ENCODE results near the gene PATJ. TPM values are rescaled to one million over a fixed set of nuclear protein-coding genes. Genes with fewer than 3 reads are reported as not detected.

Gene PATJ
- polyA plus RNA-seq, 1 donor from 2014 or later = 7.8 TPM

- Histone ChIP-seq H4K20me1 (ENCODE audit: insufficient read depth) (no peaks in the 10 kb centered on the region), H3K9me3 (ENCODE audit: low read length) (no peaks in the 10 kb centered on the region), H3K27ac (ENCODE audit: low read length) (no peak overlapping the region), H3K4me2 (ENCODE audit: low read length) (no peak overlapping the region), H3K9me2 (ENCODE audit: insufficient read depth, low read length) (no peaks in the 10 kb centered on the region), H3K79me2 (replicated peaks; ENCODE audit: insufficient read depth, low read length) (no peaks in the 10 kb centered on the region), H3F3A (ENCODE audit: insufficient read depth, low read length, poor library complexity, severe bottlenecking) (no peaks in the 10 kb centered on the region), H2AFZ (ENCODE audit: low read depth, low read length) (no peak overlapping the region), H3K4me3 (ENCODE audit: low read length) (no peak overlapping the region), H3K36me3 (ENCODE audit: insufficient read depth, low read length) (no peaks in the 10 kb centered on the region), H3K27me3 (ENCODE audit: insufficient read depth, low read depth, low read length) (no peaks in the 10 kb centered on the region), H3K9ac (ENCODE audit: low read length) (no peak overlapping the region)
- TF ChIP-seq MXI1 (conservative IDR thresholded peaks at IDR 0.05; ENCODE audit: poor library complexity, severe bottlenecking) (no peak), TAF1 (IDR thresholded peaks at IDR 0.05; ENCODE audit: low read depth) (no peak), REST (IDR thresholded peaks at IDR 0.05; ENCODE audit: borderline replicate concordance) (no peak), EZH2 (IDR thresholded peaks at IDR 0.05; ENCODE audit: borderline replicate concordance, insufficient read depth, low read length, poor library complexity, severe bottlenecking) (no peak), CTCF (IDR thresholded peaks at IDR 0.05; ENCODE audit: poor library complexity, severe bottlenecking) (no peak), POLR2AphosphoS5 (IDR thresholded peaks at IDR 0.05) (no peak), SMC3 (conservative IDR thresholded peaks at IDR 0.05; ENCODE audit: poor library complexity) (no peak), RAD21 (conservative IDR thresholded peaks at IDR 0.05) (no peak), EP300 (conservative IDR thresholded peaks at IDR 0.05; ENCODE audit: poor library complexity, severe bottlenecking) (no peak)
Measured at GRCh38 chr1:62117018-62117750, 374.9 kb downstream of the PATJ start.

- no peaks in the 10 kb centered on the region for H3K27me3 ChIP-seq (ENCODE audit: insufficient read depth, low read depth, low read length)
- no peaks in the 10 kb centered on the region for H3K79me2 ChIP-seq (replicated peaks; ENCODE audit: insufficient read depth, low read length)
- H3K9ac ChIP-seq (ENCODE audit: low read length) = no peak overlapping the region
Measured at GRCh38 chr1:62126579-62127290, 384.5 kb downstream of the PATJ start.

More at GRCh38 chr1:62126579-62127290, 384.5 kb downstream of the PATJ start:
- Histone ChIP-seq H3K27ac (ENCODE audit: low read length) (no peak overlapping the region), H3K36me3 (ENCODE audit: insufficient read depth, low read length) (no peaks in the 10 kb centered on the region), H3F3A (ENCODE audit: insufficient read depth, low read length, poor library complexity, severe bottlenecking) (peaks cover 3% of the 10 kb centered on the region), H3K4me3 (ENCODE audit: low read length) (no peak overlapping the region), H3K9me2 (ENCODE audit: insufficient read depth, low read length) (no peaks in the 10 kb centered on the region), H3K9me3 (ENCODE audit: low read length) (no peaks in the 10 kb centered on the region), H3K4me2 (ENCODE audit: low read length) (no peak overlapping the region), H2AFZ (ENCODE audit: low read depth, low read length) (no peak overlapping the region), H4K20me1 (ENCODE audit: insufficient read depth) (no peaks in the 10 kb centered on the region)
- TF ChIP-seq POLR2AphosphoS5 (IDR thresholded peaks at IDR 0.05) = no peak
- TF ChIP-seq REST (IDR thresholded peaks at IDR 0.05; ENCODE audit: borderline replicate concordance) = no peak
- no peak for TF ChIP-seq TAF1 (IDR thresholded peaks at IDR 0.05; ENCODE audit: low read depth)
- no peak for TF ChIP-seq SMC3 (conservative IDR thresholded peaks at IDR 0.05; ENCODE audit: poor library complexity)
- TF ChIP-seq CTCF (IDR thresholded peaks at IDR 0.05; ENCODE audit: poor library complexity, severe bottlenecking) = no peak

All from neural cell (in vitro differentiated cells).